HepG2 (cell line): Measurements from ENCODE around the gene SBK2. TPM values are rescaled to one million over a fixed set of nuclear protein-coding genes. Genes with fewer than 3 reads are reported as not detected.
A peak's percentile ranks its signal among the peaks of the same experiment; 100 is the strongest.

Experiments
- ARID2 ChIP-seq: sonication (generic); formaldehyde crosslinking; IDR thresholded peaks from 2 replicates; pipeline ENCODE4 v1.8.1; 2022; ENCODE audit warnings: mild to moderate bottlenecking, missing genetic modification reagents, borderline replicate concordance
- ARNT ChIP-seq: fragments of 450-650 bp; IDR thresholded peaks from 2 replicates; pipeline ENCODE4 v1.6.1; 2017
- CC2D1A ChIP-seq: sonication (generic); formaldehyde crosslinking; IDR thresholded peaks from 2 replicates; pipeline ENCODE4 v1.8.1; 2023; ENCODE audit warnings: mild to moderate bottlenecking, missing genetic modification reagents
- CREM ChIP-seq, 2 experiments: sonication (generic) in 1 of 2; formaldehyde crosslinking in 1 of 2; IDR thresholded peaks; 2 replicates each; pipeline versions ENCODE4 v1.4.0 to v1.6.1; 2016 to 2020; ENCODE audit warnings: antibody characterized with exemption in 1 of 2, mild to moderate bottlenecking in 1 of 2, missing genetic modification reagents in 1 of 2
- PAX8 ChIP-seq: sonication (generic); formaldehyde crosslinking; IDR thresholded peaks from 2 replicates; pipeline ENCODE4 v1.8.0; 2022; ENCODE audit warnings: mild to moderate bottlenecking, missing genetic modification reagents, borderline replicate concordance
- SMAD1 ChIP-seq: sonication (generic); formaldehyde crosslinking; IDR thresholded peaks from 2 replicates; pipeline ENCODE4 v1.4.0; 2020; ENCODE audit warnings: missing genetic modification reagents, low read depth, mild to moderate bottlenecking, borderline replicate concordance
- TAF1 ChIP-seq: sonication (generic); formaldehyde crosslinking; IDR thresholded peaks from 2 replicates; pipeline ENCODE4 v1.4.0; 2020; ENCODE audit warnings: missing genetic modification reagents
- TCF7 ChIP-seq: sonication (generic); IDR thresholded peaks from 2 replicates; pipeline ENCODE4 v1.6.1; 2016; ENCODE audit warnings: antibody characterized with exemption, low read depth
- U2AF2 ChIP-seq: fragments of 200-400 bp; formaldehyde crosslinking; IDR thresholded peaks from 2 replicates; pipeline ENCODE4 v1.6.1; 2017; ENCODE audit warnings: low read depth, mild to moderate bottlenecking, low read length
- ZFAT ChIP-seq: sonication (generic); formaldehyde crosslinking; conservative IDR thresholded peaks from 2 replicates; pipeline ENCODE4 v1.8.1; 2023; ENCODE audit warnings: missing genetic modification reagents, inconsistent platforms
- ZFP82 ChIP-seq: sonication (generic); formaldehyde crosslinking; IDR thresholded peaks from 2 replicates; pipeline ENCODE4 v1.5.1; 2020; ENCODE audit warnings: mild to moderate bottlenecking, missing genetic modification reagents, borderline replicate concordance
- ZMYM3 ChIP-seq: sonication (generic); formaldehyde crosslinking; IDR thresholded peaks from 2 replicates; pipeline ENCODE4 v1.5.1; 2020; ENCODE audit warnings: mild to moderate bottlenecking, missing genetic modification reagents
- ZNF496 ChIP-seq: sonication (generic); formaldehyde crosslinking; IDR thresholded peaks from 2 replicates; pipeline ENCODE4 v1.8.1; 2023; ENCODE audit warnings: mild to moderate bottlenecking, moderate library complexity, missing genetic modification reagents; ENCODE audit not compliant: insufficient replicate concordance
- ZNF674 ChIP-seq: sonication (generic); formaldehyde crosslinking; IDR thresholded peaks from 2 replicates; pipeline ENCODE4 v1.5.0; 2020; ENCODE audit warnings: low read depth, mild to moderate bottlenecking, missing genetic modification reagents
- ZNF891 ChIP-seq: sonication (generic); formaldehyde crosslinking; IDR thresholded peaks from 2 replicates; pipeline ENCODE4 v1.5.0; 2020; ENCODE audit warnings: mild to moderate bottlenecking, missing genetic modification reagents
- ZSCAN12 ChIP-seq: sonication (generic); formaldehyde crosslinking; IDR thresholded peaks from 2 replicates; pipeline ENCODE4 v1.9.0; 2021; ENCODE audit warnings: mild to moderate bottlenecking, missing genetic modification reagents
- polyA plus RNA-seq, 8 experiments: library from polyadenylated mRNA; depleted of rRNA in 3 of 8; stranded (reverse) in 7 of 8; unstranded in 1 of 8; fragments of >200 nt; fragmentation: Illumina TruSeq in 4 of 8; extraction: Trizol in 4 of 8; gene quantifications; 2 replicates each; pipeline versions ENCODE4 v1.2.1 to v1.2.3, GENCODE V29; 2011 to 2016; ENCODE audit warnings: low read depth in 4 of 8, missing spikeins in 1 of 8, mixed read lengths in 1 of 8; ENCODE audit not compliant: insufficient read depth in 1 of 8
- total RNA-seq, 5 experiments: library from RNA; depleted of rRNA; stranded (reverse); fragments of >200 nt; fragmentation: Illumina TruSeq; extraction: Trizol; gene quantifications; 2 replicates each; pipeline ENCODE4 v1.2.3, GENCODE V29; 2016; ENCODE audit warnings: low read depth in 1 of 5
- TF ChIP-seq, protein P1 (sequence below): sonication (generic); formaldehyde crosslinking; IDR thresholded peaks from 2 replicates; pipeline ENCODE4 v1.8.1; 2023; ENCODE audit warnings: mild to moderate bottlenecking, missing genetic modification reagents
- TF ChIP-seq, protein P2 (sequence below): sonication (generic); formaldehyde crosslinking; IDR thresholded peaks from 2 replicates; pipeline ENCODE4 v1.5.1; 2020; ENCODE audit warnings: mild to moderate bottlenecking, missing genetic modification reagents
- TF ChIP-seq, protein P3 (sequence below): sonication (generic); formaldehyde crosslinking; IDR thresholded peaks from 2 replicates; pipeline ENCODE4 v1.9.0; 2021; ENCODE audit warnings: missing genetic modification reagents, borderline replicate concordance
- TF ChIP-seq, protein P4 (sequence below): IDR thresholded peaks from 2 replicates; pipeline ENCODE4 v1.6.1; 2016; ENCODE audit warnings: mild to moderate bottlenecking

The SBK2 gene
- total and polyA plus RNA-seq, 2 of the 13 experiments (the other 11 are each of a cell fraction or from before 2014, with no cell fraction given) = 0.24 TPM; not detected in 1

- TF ChIP-seq U2AF2 = no peak
- TF ChIP-seq SMAD1 (CRISPR knock-in tag) = no peak
- TF ChIP-seq ZNF496 (CRISPR knock-in tag) = no peak
- TF ChIP-seq, protein P1, sequence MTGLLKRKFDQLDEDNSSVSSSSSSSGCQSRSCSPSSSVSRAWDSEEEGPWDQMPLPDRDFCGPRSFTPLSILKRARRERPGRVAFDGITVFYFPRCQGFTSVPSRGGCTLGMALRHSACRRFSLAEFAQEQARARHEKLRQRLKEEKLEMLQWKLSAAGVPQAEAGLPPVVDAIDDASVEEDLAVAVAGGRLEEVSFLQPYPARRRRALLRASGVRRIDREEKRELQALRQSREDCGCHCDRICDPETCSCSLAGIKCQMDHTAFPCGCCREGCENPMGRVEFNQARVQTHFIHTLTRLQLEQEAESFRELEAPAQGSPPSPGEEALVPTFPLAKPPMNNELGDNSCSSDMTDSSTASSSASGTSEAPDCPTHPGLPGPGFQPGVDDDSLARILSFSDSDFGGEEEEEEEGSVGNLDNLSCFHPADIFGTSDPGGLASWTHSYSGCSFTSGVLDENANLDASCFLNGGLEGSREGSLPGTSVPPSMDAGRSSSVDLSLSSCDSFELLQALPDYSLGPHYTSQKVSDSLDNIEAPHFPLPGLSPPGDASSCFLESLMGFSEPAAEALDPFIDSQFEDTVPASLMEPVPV = no peak
- TF ChIP-seq CREM (IDR thresholded peaks at IDR 0.05) = no peak; the same call in 1 of the 2 replicates
- no peak for TF ChIP-seq CREM (CRISPR knock-in tag; IDR thresholded peaks at IDR 0.05)
- TF ChIP-seq, protein P2, sequence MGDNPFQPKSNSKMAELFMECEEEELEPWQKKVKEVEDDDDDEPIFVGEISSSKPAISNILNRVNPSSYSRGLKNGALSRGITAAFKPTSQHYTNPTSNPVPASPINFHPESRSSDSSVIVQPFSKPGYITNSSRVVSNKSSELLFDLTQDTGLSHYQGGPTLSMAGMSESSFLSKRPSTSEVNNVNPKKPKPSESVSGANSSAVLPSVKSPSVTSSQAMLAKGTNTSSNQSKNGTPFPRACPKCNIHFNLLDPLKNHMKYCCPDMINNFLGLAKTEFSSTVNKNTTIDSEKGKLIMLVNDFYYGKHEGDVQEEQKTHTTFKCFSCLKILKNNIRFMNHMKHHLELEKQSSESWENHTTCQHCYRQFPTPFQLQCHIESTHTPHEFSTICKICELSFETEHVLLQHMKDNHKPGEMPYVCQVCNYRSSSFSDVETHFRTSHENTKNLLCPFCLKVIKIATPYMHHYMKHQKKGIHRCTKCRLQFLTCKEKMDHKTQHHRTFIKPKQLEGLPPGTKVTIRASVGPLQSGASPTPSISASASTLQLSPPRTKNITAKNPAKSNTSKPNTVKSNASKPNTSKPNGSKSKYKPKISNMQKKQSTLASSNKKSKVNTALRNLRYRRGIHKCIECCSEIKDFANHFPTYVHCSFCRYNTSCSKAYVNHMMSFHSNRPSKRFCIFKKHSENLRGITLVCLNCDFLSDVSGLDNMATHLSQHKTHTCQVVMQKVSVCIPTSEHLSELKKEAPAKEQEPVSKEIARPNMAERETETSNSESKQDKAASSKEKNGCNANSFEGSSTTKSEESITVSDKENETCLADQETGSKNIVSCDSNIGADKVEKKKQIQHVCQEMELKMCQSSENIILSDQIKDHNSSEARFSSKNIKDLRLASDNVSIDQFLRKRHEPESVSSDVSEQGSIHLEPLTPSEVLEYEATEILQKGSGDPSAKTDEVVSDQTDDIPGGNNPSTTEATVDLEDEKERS (CRISPR knock-in tag) = no peak
- no peak for TF ChIP-seq ARNT
- TF ChIP-seq, protein P3, sequence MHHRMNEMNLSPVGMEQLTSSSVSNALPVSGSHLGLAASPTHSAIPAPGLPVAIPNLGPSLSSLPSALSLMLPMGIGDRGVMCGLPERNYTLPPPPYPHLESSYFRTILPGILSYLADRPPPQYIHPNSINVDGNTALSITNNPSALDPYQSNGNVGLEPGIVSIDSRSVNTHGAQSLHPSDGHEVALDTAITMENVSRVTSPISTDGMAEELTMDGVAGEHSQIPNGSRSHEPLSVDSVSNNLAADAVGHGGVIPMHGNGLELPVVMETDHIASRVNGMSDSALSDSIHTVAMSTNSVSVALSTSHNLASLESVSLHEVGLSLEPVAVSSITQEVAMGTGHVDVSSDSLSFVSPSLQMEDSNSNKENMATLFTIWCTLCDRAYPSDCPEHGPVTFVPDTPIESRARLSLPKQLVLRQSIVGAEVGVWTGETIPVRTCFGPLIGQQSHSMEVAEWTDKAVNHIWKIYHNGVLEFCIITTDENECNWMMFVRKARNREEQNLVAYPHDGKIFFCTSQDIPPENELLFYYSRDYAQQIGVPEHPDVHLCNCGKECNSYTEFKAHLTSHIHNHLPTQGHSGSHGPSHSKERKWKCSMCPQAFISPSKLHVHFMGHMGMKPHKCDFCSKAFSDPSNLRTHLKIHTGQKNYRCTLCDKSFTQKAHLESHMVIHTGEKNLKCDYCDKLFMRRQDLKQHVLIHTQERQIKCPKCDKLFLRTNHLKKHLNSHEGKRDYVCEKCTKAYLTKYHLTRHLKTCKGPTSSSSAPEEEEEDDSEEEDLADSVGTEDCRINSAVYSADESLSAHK = no peak
- TF ChIP-seq ARID2 = no peak
- TF ChIP-seq ZFAT = no peak
- TF ChIP-seq, protein P4, sequence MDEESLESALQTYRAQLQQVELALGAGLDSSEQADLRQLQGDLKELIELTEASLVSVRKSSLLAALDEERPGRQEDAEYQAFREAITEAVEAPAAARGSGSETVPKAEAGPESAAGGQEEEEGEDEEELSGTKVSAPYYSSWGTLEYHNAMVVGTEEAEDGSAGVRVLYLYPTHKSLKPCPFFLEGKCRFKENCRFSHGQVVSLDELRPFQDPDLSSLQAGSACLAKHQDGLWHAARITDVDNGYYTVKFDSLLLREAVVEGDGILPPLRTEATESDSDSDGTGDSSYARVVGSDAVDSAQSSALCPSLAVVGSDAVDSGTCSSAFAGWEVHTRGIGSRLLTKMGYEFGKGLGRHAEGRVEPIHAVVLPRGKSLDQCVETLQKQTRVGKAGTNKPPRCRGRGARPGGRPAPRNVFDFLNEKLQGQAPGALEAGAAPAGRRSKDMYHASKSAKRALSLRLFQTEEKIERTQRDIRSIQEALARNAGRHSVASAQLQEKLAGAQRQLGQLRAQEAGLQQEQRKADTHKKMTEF (CRISPR knock-in tag) = peak; percentile 54; the same call in 1 of the 2 replicates
- no peak for TF ChIP-seq ZMYM3
- no peak for TF ChIP-seq CC2D1A
- no peak for TF ChIP-seq ZSCAN12 (CRISPR knock-in tag)
- no peak for TF ChIP-seq ZFP82
- no peak for TF ChIP-seq ZNF674 (CRISPR knock-in tag)
- no peak for TF ChIP-seq TAF1 (CRISPR knock-in tag)
- TF ChIP-seq TCF7 = peak; percentile 90
- no peak for TF ChIP-seq PAX8 (CRISPR knock-in tag)
- TF ChIP-seq ZNF891 (CRISPR knock-in tag) = no peak
These were observed 16.6 kb upstream of the SBK2 start (continued) for GRCh38 chr19:55553217-55554182.
